PC-3 (cell line): ENCODE data around the gene ERH. TPM values are rescaled to one million over a fixed set of nuclear protein-coding genes. Genes with fewer than 3 reads are reported as not detected.

Source experiments
- total RNA-seq: library from RNA; depleted of rRNA; stranded (reverse); fragments of >200 nt; gene quantifications from 2 replicates; pipeline ENCODE4 v1.2.3, GENCODE V29; 2014; rRNA removed

Gene ERH
- total RNA-seq, 1 experiment from 2014 or later: 128 TPM

Other genes starting within 250 kb of the ERH start
- 17.5 and 21.0 TPM in 2 replicates for gene DCAF5, start 245.2 kb downstream of the ERH start, total RNA-seq
- gene EXD2, start 206.8 kb downstream of the ERH start, total RNA-seq: 19.0 and 19.9 TPM in 2 replicates
- gene GALNT16, start 138.1 kb downstream of the ERH start, total RNA-seq: 0.17 and 0.33 TPM in 2 replicates
- 74.9 and 80.8 TPM in 2 replicates for gene SLC39A9, start 393 bp upstream of the ERH start, total RNA-seq
- 0.15 and 0.35 TPM in 2 replicates for gene PLEKHD1, start 86.4 kb upstream of the ERH start, total RNA-seq
- gene CCDC177, start 176.6 kb upstream of the ERH start, total RNA-seq: not detected in 2 replicates
- 6.1 and 9.3 TPM in 2 replicates for gene SUSD6, start 213.3 kb upstream of the ERH start, total RNA-seq